Vagina (tissue), 2 donors: ENCODE results near the gene SLX4IP. TPM values are rescaled to one million over a fixed set of nuclear protein-coding genes. Genes with fewer than 3 reads are reported as not detected.

ENCODE experiments used
- DNase-seq, 2 donors: peaks; one replicate each; pipeline ENCODE4 v3.0.0-alpha.2; 2017; ENCODE audit errors: extremely low spot score in 2 of 2
- H3K27ac ChIP-seq: fragments of 200-600 bp; sonication (generic); one replicate; pipeline ENCODE4 v1.5.1; 2019
- H3K27me3 ChIP-seq: fragments of 200-600 bp; sonication (generic); one replicate; pipeline ENCODE4 v1.5.1; 2019
- H3K36me3 ChIP-seq, 2 donors: fragments of 200-600 bp; sonication (generic); one replicate each; pipeline ENCODE4 v1.5.1; 2017 to 2019
- H3K4me1 ChIP-seq: fragments of 200-600 bp; sonication (generic); one replicate; pipeline ENCODE4 v1.5.1; 2019
- H3K4me3 ChIP-seq, 2 donors: fragments of 200-600 bp; sonication (generic); 1 replicate in 1 of 2; 2 replicates in 1 of 2; pipeline ENCODE4 v1.5.1; 2016 to 2019
- H3K9me3 ChIP-seq: fragments of 200-600 bp; sonication (generic); one replicate; pipeline ENCODE4 v1.5.1; 2019
- CTCF ChIP-seq, 3 experiments: fragments of 450-650 bp in 2 of 3; fragments of 200-600 bp in 1 of 3; sonication (generic) in 1 of 3; IDR thresholded peaks; one replicate each; pipeline ENCODE4 v1.5.1; 2017 to 2019; ENCODE audit warnings: antibody characterized with exemption in 3 of 3, mild to moderate bottlenecking in 2 of 3, moderate library complexity in 2 of 3
- POLR2A ChIP-seq, 2 donors: fragments of 450-650 bp; IDR thresholded peaks; one replicate each; pipeline ENCODE4 v1.6.1; 2017; ENCODE audit warnings: antibody characterized with exemption in 2 of 2, mild to moderate bottlenecking in 2 of 2, moderate library complexity in 2 of 2
- POLR2AphosphoS5 ChIP-seq, 2 donors: sonication (generic); formaldehyde crosslinking; IDR thresholded peaks; one replicate each; pipeline ENCODE4 v1.9.0; 2017; ENCODE audit warnings: antibody characterized with exemption in 2 of 2, mild to moderate bottlenecking in 2 of 2, low read depth in 1 of 2; ENCODE audit not compliant: insufficient read depth in 1 of 2
- intact Hi-C: fragments of 100-400 bp; cut with DNase I; formaldehyde crosslinking; loops from one replicate; pipeline ENCODE4 v1.15.1; 2023
- total RNA-seq: library from RNA; depleted of rRNA; stranded (reverse); fragments of >200 nt; gene quantifications from one replicate; pipeline ENCODE4 v1.2.3, GENCODE V29; 2016

The SLX4IP gene
- total RNA-seq, 1 donor from 2014 or later: 4.9 TPM

GRCh38 chr20:10404959-10405530, 30.1 kb upstream of the SLX4IP start:
- H3K9me3 ChIP-seq: no peaks in the 10 kb centered on the region
- H3K4me3 ChIP-seq: no peak overlapping the region
- no peak for DNase-seq
- intact Hi-C loops: no loop called here
- no peaks in the 10 kb centered on the region for H3K4me1 ChIP-seq
- no peaks in the 10 kb centered on the region for H3K27me3 ChIP-seq
- H3K27ac ChIP-seq: no peak overlapping the region
- TF ChIP-seq CTCF (IDR thresholded peaks at IDR 0.05): no peak
- TF ChIP-seq POLR2AphosphoS5 (IDR thresholded peaks at IDR 0.05; ENCODE audit: insufficient read depth in 1 of 2, low read depth in 1 of 2): no peak
- TF ChIP-seq POLR2A (IDR thresholded peaks at IDR 0.05): no peak
- peaks cover 0 to 12% of the 10 kb centered on the region in 2 donors for H3K36me3 ChIP-seq

GRCh38 chr20:10408108-10408813, 26.8 kb upstream of the SLX4IP start:
- no peak for TF ChIP-seq POLR2A (IDR thresholded peaks at IDR 0.05)
- TF ChIP-seq POLR2AphosphoS5 (IDR thresholded peaks at IDR 0.05; ENCODE audit: insufficient read depth in 1 of 2, low read depth in 1 of 2): no peak
- TF ChIP-seq CTCF (IDR thresholded peaks at IDR 0.05): no peak
- H3K4me3 ChIP-seq: no peak overlapping the region
- H3K9me3 ChIP-seq: no peaks in the 10 kb centered on the region
- no peaks in the 10 kb centered on the region for H3K27me3 ChIP-seq
- no peak overlapping the region for H3K27ac ChIP-seq
- H3K36me3 ChIP-seq: peaks cover 0 to 17% of the 10 kb centered on the region in 2 donors
- DNase-seq: no peak
- intact Hi-C loops: no loop called here
- H3K4me1 ChIP-seq: no peaks in the 10 kb centered on the region

- intact Hi-C loops: no loop called here
Measured at GRCh38 chr20:10411673-10412072, 23.4 kb upstream of the SLX4IP start.

GRCh38 chr20:10412591-10413408, 22.3 kb upstream of the SLX4IP start:
- no peaks in the 10 kb centered on the region for H3K9me3 ChIP-seq
- H3K36me3 ChIP-seq: peaks cover 0 to 8% of the 10 kb centered on the region in 2 donors
- H3K4me1 ChIP-seq: no peaks in the 10 kb centered on the region
- no peak for TF ChIP-seq CTCF (IDR thresholded peaks at IDR 0.05)
- TF ChIP-seq POLR2AphosphoS5 (IDR thresholded peaks at IDR 0.05; ENCODE audit: insufficient read depth in 1 of 2, low read depth in 1 of 2): no peak
- no peak for TF ChIP-seq POLR2A (IDR thresholded peaks at IDR 0.05)
- no peak for DNase-seq
- no peak overlapping the region for H3K4me3 ChIP-seq
- H3K27me3 ChIP-seq: no peaks in the 10 kb centered on the region
- H3K27ac ChIP-seq: no peak overlapping the region
- intact Hi-C loops: no loop called here

More at GRCh38 chr20:10411673-10412072, 23.4 kb upstream of the SLX4IP start:
- peaks cover 0 to 8% of the 10 kb centered on the region in 2 donors for H3K36me3 ChIP-seq
- no peaks in the 10 kb centered on the region for H3K4me1 ChIP-seq
- no peak for DNase-seq
- H3K4me3 ChIP-seq: no peak overlapping the region
- TF ChIP-seq CTCF (IDR thresholded peaks at IDR 0.05) (no peak), POLR2AphosphoS5 (IDR thresholded peaks at IDR 0.05; ENCODE audit: insufficient read depth in 1 of 2, low read depth in 1 of 2) (no peak), POLR2A (IDR thresholded peaks at IDR 0.05) (no peak)
- H3K27me3 ChIP-seq: no peaks in the 10 kb centered on the region
- no peaks in the 10 kb centered on the region for H3K9me3 ChIP-seq
- no peak overlapping the region for H3K27ac ChIP-seq
